Neuronal stem cell (in vitro differentiated cells): ENCODE results near the gene HENMT1.

Experiments
- DNase-seq: peaks from one replicate; pipeline ENCODE4 v3.0.0-alpha.2; 2013; ENCODE audit warnings: low spot score
- H2AFZ ChIP-seq: one replicate; pipeline ENCODE4 v1.6.1; 2013; ENCODE audit warnings: mild to moderate bottlenecking, low read length, inconsistent platforms
- H2AK5ac ChIP-seq: 2 replicates; pipeline ENCODE4 v1.6.1; 2013; ENCODE audit warnings: low read depth, mild to moderate bottlenecking, inconsistent platforms, low read length, moderate library complexity, mixed read lengths
- H2BK120ac ChIP-seq: 2 replicates; pipeline ENCODE4 v1.6.1; 2013; ENCODE audit warnings: low read depth, mild to moderate bottlenecking, inconsistent platforms, low read length, moderate library complexity, mixed read lengths
- H2BK12ac ChIP-seq: one replicate; pipeline ENCODE4 v1.6.1; 2013; ENCODE audit warnings: low read length, inconsistent platforms
- H2BK15ac ChIP-seq: 2 replicates; pipeline ENCODE4 v1.6.1; 2013; ENCODE audit warnings: mild to moderate bottlenecking, low read length, inconsistent platforms, mixed read lengths
- H2BK5ac ChIP-seq: one replicate; pipeline ENCODE4 v1.6.1; 2013; ENCODE audit warnings: inconsistent platforms, mild to moderate bottlenecking, low read length, moderate library complexity
- H3K14ac ChIP-seq: one replicate; pipeline ENCODE4 v1.6.1; 2013; ENCODE audit warnings: low read length, inconsistent platforms
- H3K18ac ChIP-seq: 2 replicates; pipeline ENCODE4 v1.6.1; 2013; ENCODE audit warnings: low read length, inconsistent platforms
- H3K23ac ChIP-seq: 2 replicates; pipeline ENCODE4 v1.6.1; 2013; ENCODE audit warnings: low read depth, mild to moderate bottlenecking, mixed read lengths, low read length, inconsistent platforms; ENCODE audit not compliant: poor library complexity
- H3K27ac ChIP-seq: replicated peaks from 3 replicates; pipeline ENCODE4 v1.5.1; 2013; ENCODE audit warnings: low read length, inconsistent platforms
- H3K27me3 ChIP-seq, 3 experiments: 2 replicates each; pipeline ENCODE4 v1.6.1; 2013; ENCODE audit warnings: low read length in 3 of 3, mild to moderate bottlenecking in 2 of 3, inconsistent platforms in 1 of 3, low read depth in 1 of 3, mixed read lengths in 1 of 3, moderate library complexity in 1 of 3; ENCODE audit not compliant: control insufficient read depth in 3 of 3, insufficient read depth in 3 of 3
- H3K36me3 ChIP-seq, 2 donors: replicated peaks in 1 of 2; 2 replicates each; pipeline ENCODE4 v1.6.1; 2013; ENCODE audit warnings: low read length in 2 of 2; ENCODE audit not compliant: control insufficient read depth in 2 of 2, insufficient read depth in 2 of 2
- H3K4ac ChIP-seq: 2 replicates; pipeline ENCODE4 v1.6.1; 2013; ENCODE audit warnings: inconsistent platforms, mild to moderate bottlenecking, low read length, moderate library complexity
- H3K4me1 ChIP-seq, 2 donors: 1 replicate in 1 of 2; 2 replicates in 1 of 2; pipeline ENCODE4 v1.6.1; 2013; ENCODE audit warnings: low read length in 2 of 2, low read depth in 1 of 2; ENCODE audit not compliant: control insufficient read depth in 2 of 2, insufficient read depth in 1 of 2
- H3K4me2 ChIP-seq: one replicate; pipeline ENCODE4 v1.6.1; 2013; ENCODE audit warnings: mild to moderate bottlenecking, low read length, inconsistent platforms; ENCODE audit not compliant: insufficient read depth, poor library complexity, severe bottlenecking
- H3K4me3 ChIP-seq, 2 donors: 2 replicates each; pipeline ENCODE4 v1.5.1; 2013; ENCODE audit warnings: low read length in 2 of 2, mild to moderate bottlenecking in 2 of 2, inconsistent platforms in 1 of 2, moderate library complexity in 1 of 2
- H3K79me1 ChIP-seq: one replicate; pipeline ENCODE4 v1.6.1; 2013; ENCODE audit warnings: low read depth, mild to moderate bottlenecking, inconsistent platforms, low read length, moderate library complexity
- H3K9ac ChIP-seq: one replicate; pipeline ENCODE4 v1.6.1; 2013; ENCODE audit warnings: mild to moderate bottlenecking, low read depth, low read length, inconsistent platforms; ENCODE audit not compliant: poor library complexity
- H3K9me3 ChIP-seq, 2 donors: replicated peaks in 1 of 2; 2 replicates each; pipeline versions ENCODE3 to v1.6.1; 2013; ENCODE audit warnings: low read length in 2 of 2, mild to moderate bottlenecking in 2 of 2, inconsistent platforms in 1 of 2, low read depth in 1 of 2, mixed read lengths in 1 of 2, moderate library complexity in 1 of 2; ENCODE audit not compliant: control insufficient read depth in 2 of 2, insufficient read depth in 1 of 2
- H4K8ac ChIP-seq: one replicate; pipeline ENCODE4 v1.6.1; 2013; ENCODE audit warnings: low read depth, mild to moderate bottlenecking, inconsistent platforms, low read length, moderate library complexity
- H4K91ac ChIP-seq: one replicate; pipeline ENCODE4 v1.6.1; 2013; ENCODE audit warnings: low read length, low read depth, mild to moderate bottlenecking, inconsistent platforms; ENCODE audit not compliant: poor library complexity
- WGBS, 2 donors: extraction: QIAGEN DNeasy Blood & Tissue Kit; methylation state at CpG; one replicate each; pipeline ENCODE4 v1.1.7; 2013; ENCODE audit warnings: missing lambda C conversion rate in 2 of 2, mixed read lengths in 1 of 2; ENCODE audit not compliant: insufficient read length in 2 of 2, insufficient replicate concordance in 1 of 2; ENCODE audit errors: extremely low coverage in 2 of 2; 5-methylcytosine and 5-hydroxymethylcytosine counted together

The HENMT1 gene

DNA sequence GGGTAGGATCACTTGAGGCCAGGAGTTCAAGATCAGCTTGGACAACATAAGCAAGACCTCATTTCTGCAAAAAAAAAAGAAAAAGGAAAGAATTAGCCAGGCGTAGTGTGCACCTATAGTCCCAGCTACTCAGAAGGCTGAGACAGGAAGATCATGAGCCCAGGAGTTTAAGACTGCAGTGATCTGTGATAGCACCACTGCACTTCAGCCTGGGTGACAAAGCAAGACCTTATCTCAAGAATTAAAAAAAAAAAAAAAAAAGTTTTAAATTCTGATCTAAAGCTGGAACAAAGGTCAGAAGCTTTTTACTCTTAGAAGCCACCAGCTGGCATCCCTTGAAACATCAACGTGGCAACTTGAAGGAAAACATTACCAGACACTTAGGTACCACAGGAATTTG is 45.3 kb downstream of the HENMT1 start:
- no peak for DNase-seq

DNA sequence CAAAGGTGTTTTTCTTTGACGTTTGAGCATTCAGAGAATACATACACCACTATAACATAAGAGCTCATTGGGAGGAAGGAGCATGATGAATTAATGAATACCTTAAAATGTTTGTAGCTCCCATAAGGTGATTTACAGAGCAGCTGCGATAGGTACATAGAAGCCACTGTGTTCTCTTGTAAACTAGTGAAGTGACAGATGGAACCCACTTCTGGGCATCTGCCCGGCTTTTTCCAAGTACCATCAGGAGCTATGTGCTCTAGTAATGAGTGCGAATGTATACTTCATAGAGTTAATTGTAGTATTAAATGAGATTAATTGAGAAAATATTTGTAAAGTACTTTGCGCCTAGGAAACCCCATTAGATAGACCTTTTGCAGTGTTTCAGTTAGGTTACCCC is 48.4 kb downstream of the HENMT1 start:
- Histone ChIP-seq H3K79me1 (no peaks in the 10 kb centered on the region), H2AK5ac (no peak overlapping the region), H2BK5ac (no peak overlapping the region), H3K4me3 (no peak overlapping the region), H3K14ac (no peak overlapping the region), H3K36me3 (peaks cover 0 to 31% of the 10 kb centered on the region in 2 donors), H2BK12ac (no peak overlapping the region), H4K8ac (no peak overlapping the region), H2BK15ac (no peak overlapping the region), H3K4ac (no peak overlapping the region), H3K4me2 (no peak overlapping the region), H2BK120ac (no peak overlapping the region), H3K23ac (no peak overlapping the region), H3K9me3 (no peaks in the 10 kb centered on the region), H3K4me1 (peaks cover 4 to 7% of the 10 kb centered on the region in 2 donors), H4K91ac (no peak overlapping the region), H3K27me3 (no peaks in the 10 kb centered on the region), H3K27ac (no peak overlapping the region), H3K9ac (no peak overlapping the region), H2AFZ (no peak overlapping the region), H3K18ac (no peak overlapping the region)
- no peak for DNase-seq
- 100% methylated on average over 1 of the region's 5 CpGs; no CpG with 5 or more reads in 1 of the 2 donors for WGBS, 2 donors

More for the DNA sequence above, 45.3 kb downstream of the HENMT1 start:
- no peak overlapping the region for H2BK15ac ChIP-seq
- no peak overlapping the region for H3K14ac ChIP-seq
- WGBS, 2 donors: no CpG with 5 or more reads among the region's 2 CpGs
- H2BK5ac ChIP-seq: no peak overlapping the region
- H4K91ac ChIP-seq: no peak overlapping the region
- no peak overlapping the region for H2BK12ac ChIP-seq
- no peak overlapping the region for H2AFZ ChIP-seq
- no peak overlapping the region for H3K18ac ChIP-seq
- H3K79me1 ChIP-seq: no peaks in the 10 kb centered on the region
- H2BK120ac ChIP-seq: no peak overlapping the region
- H3K4me2 ChIP-seq: no peak overlapping the region
- no peak overlapping the region for H3K4me3 ChIP-seq
- H3K27ac ChIP-seq: no peak overlapping the region
- H3K4me1 ChIP-seq: no peaks in the 10 kb centered on the region
- no peak overlapping the region for H4K8ac ChIP-seq
- no peak overlapping the region for H3K23ac ChIP-seq
- no peak overlapping the region for H3K9ac ChIP-seq
- H3K4ac ChIP-seq: no peak overlapping the region
- H2AK5ac ChIP-seq: no peak overlapping the region
- H3K27me3 ChIP-seq: no peaks in the 10 kb centered on the region
- no peaks in the 10 kb centered on the region for H3K9me3 ChIP-seq
- peaks cover 0 to 29% of the 10 kb centered on the region in 2 donors for H3K36me3 ChIP-seq

DNA sequence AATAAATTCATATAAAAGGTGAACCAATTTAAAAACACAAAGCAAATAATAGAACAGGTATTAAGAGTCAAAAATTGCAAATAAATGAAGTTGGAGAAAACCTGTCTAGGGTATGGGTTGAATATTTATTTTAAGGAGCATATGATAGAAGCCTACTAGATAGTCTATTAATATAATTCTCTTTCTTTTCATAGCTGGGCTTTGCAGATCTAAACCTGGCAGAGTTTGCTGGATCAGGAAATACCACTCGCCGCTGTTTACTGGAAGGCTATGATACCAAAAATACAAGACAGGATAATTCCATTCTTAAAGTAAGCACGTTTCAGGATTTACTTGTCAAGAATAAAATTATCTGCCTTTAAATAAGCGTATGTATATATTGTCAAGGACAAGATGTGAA is 48.9 kb downstream of the HENMT1 start:
- Histone ChIP-seq H3K4me3 (no peak overlapping the region), H3K27ac (no peak overlapping the region), H4K91ac (no peak overlapping the region), H3K14ac (no peak overlapping the region), H3K9me3 (no peaks in the 10 kb centered on the region), H3K18ac (no peak overlapping the region), H3K36me3 (peaks cover 0 to 31% of the 10 kb centered on the region in 2 donors), H4K8ac (no peak overlapping the region), H3K27me3 (no peaks in the 10 kb centered on the region), H2BK12ac (no peak overlapping the region), H3K23ac (no peak overlapping the region), H3K79me1 (no peaks in the 10 kb centered on the region), H2BK120ac (no peak overlapping the region), H2AK5ac (no peak overlapping the region), H3K4ac (no peak overlapping the region), H3K4me1 (peaks cover 4 to 7% of the 10 kb centered on the region in 2 donors), H2BK15ac (no peak overlapping the region), H3K9ac (no peak overlapping the region), H2BK5ac (no peak overlapping the region), H3K4me2 (no peak overlapping the region), H2AFZ (no peak overlapping the region)
- WGBS, 2 donors: no CpG with 5 or more reads among the region's 4 CpGs
- no peak for DNase-seq

DNA sequence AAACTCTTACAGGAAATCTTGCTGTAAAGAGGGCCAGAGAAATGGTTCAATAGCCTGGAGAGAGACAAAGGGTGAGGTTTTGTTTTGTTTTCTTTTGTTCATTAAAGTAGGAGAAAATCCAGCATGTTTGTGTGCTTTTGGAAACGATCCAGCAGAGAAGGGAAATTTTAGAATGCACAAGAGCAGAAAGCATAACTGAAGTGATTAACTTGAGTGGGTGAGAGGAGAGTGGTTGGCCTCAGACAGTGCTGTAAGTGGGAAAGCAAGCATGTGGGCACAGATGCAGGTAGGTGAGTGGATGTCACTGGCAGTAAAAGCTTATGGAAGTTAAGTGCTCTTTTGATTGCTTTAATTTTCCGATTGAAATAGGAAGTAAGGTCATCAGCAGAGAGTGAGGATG is 50.8 kb downstream of the HENMT1 start:
- no peak for DNase-seq
- no peak overlapping the region for H3K9ac ChIP-seq
- H3K27me3 ChIP-seq: no peaks in the 10 kb centered on the region
- no peak overlapping the region for H3K14ac ChIP-seq
- no peak overlapping the region for H2BK12ac ChIP-seq
- no peak overlapping the region for H2AFZ ChIP-seq
- H4K8ac ChIP-seq: no peak overlapping the region
- H3K4me1 ChIP-seq: peaks cover 4 to 7% of the 10 kb centered on the region in 2 donors
- no peaks in the 10 kb centered on the region for H3K79me1 ChIP-seq
- H2BK5ac ChIP-seq: no peak overlapping the region
- no peak overlapping the region for H2BK15ac ChIP-seq
- no peak overlapping the region for H3K4me2 ChIP-seq
- H4K91ac ChIP-seq: no peak overlapping the region
- no peak overlapping the region for H3K18ac ChIP-seq
- H3K23ac ChIP-seq: no peak overlapping the region
- no peak overlapping the region for H3K27ac ChIP-seq
- WGBS, 2 donors: no CpG with 5 or more reads among the region's 2 CpGs
- H3K4ac ChIP-seq: no peak overlapping the region
- no peaks in the 10 kb centered on the region for H3K9me3 ChIP-seq
- H3K36me3 ChIP-seq: peaks cover 0 to 22% of the 10 kb centered on the region in 2 donors
- no peak overlapping the region for H2AK5ac ChIP-seq
- no peak overlapping the region for H3K4me3 ChIP-seq
- no peak overlapping the region for H2BK120ac ChIP-seq
